Neural progenitor cell (in vitro differentiated cells): ENCODE data around the gene SAA4. TPM values are rescaled to one million over a fixed set of nuclear protein-coding genes. Genes with fewer than 3 reads are reported as not detected.

Experiments
- DNase-seq: peaks from one replicate; pipeline ENCODE4 v3.0.0-alpha.2; 2016; ENCODE audit warnings: low spot score
- H2AFZ ChIP-seq: fragments of 200-600 bp; sonication (generic); replicated peaks from 2 replicates; pipeline ENCODE4 v1.6.1; 2016; ENCODE audit warnings: antibody characterized with exemption
- H3F3A ChIP-seq: fragments of 200-600 bp; sonication (generic); 2 replicates; pipeline ENCODE4 v1.6.1; 2016; ENCODE audit warnings: antibody characterized with exemption, low read depth
- H3K27ac ChIP-seq: fragments of 200-600 bp; sonication (generic); 2 replicates; pipeline ENCODE4 v1.5.1; 2016; ENCODE audit warnings: mild to moderate bottlenecking
- H3K27me3 ChIP-seq: fragments of 200-600 bp; sonication (generic); 2 replicates; pipeline ENCODE4 v1.6.1; 2016; ENCODE audit warnings: mild to moderate bottlenecking, moderate library complexity
- H3K36me3 ChIP-seq: fragments of 200-600 bp; sonication (generic); 2 replicates; pipeline ENCODE4 v1.5.1; 2016
- H3K4me1 ChIP-seq: fragments of 200-600 bp; sonication (generic); 2 replicates; pipeline ENCODE4 v1.6.1; 2016; ENCODE audit warnings: mixed run types
- H3K4me2 ChIP-seq: fragments of 200-600 bp; sonication (generic); 2 replicates; pipeline ENCODE4 v1.6.1; 2016
- H3K4me3 ChIP-seq: fragments of 200-600 bp; sonication (generic); 2 replicates; pipeline ENCODE4 v1.5.1; 2016
- H3K79me2 ChIP-seq: fragments of 200-600 bp; sonication (generic); 2 replicates; pipeline ENCODE4 v1.6.1; 2016; ENCODE audit warnings: low read depth
- H3K9ac ChIP-seq: fragments of 200-600 bp; sonication (generic); 2 replicates; pipeline ENCODE4 v1.6.1; 2016
- H3K9me3 ChIP-seq: fragments of 200-600 bp; sonication (generic); 2 replicates; pipeline ENCODE4 v1.5.1; 2016; ENCODE audit warnings: low read depth
- H4K20me1 ChIP-seq: fragments of 200-600 bp; sonication (generic); 2 replicates; pipeline ENCODE4 v1.6.1; 2016; ENCODE audit warnings: low read depth
- H3K27ac Mint-ChIP-seq: 3 replicates; pipeline ENCODE4 v1.8.0; 2021; ENCODE audit warnings: mixed read lengths
- H3K27me3 Mint-ChIP-seq: 2 replicates; pipeline ENCODE4 v1.8.0; 2022; ENCODE audit warnings: low read depth, mild to moderate bottlenecking, inconsistent platforms, moderate library complexity, mixed read lengths; ENCODE audit not compliant: insufficient read depth
- H3K36me3 Mint-ChIP-seq: 3 replicates; pipeline ENCODE4 v1.8.0; 2021; ENCODE audit warnings: mixed read lengths
- H3K4me1 Mint-ChIP-seq: 3 replicates; pipeline ENCODE4 v1.8.0; 2021; ENCODE audit warnings: mixed read lengths
- H3K4me3 Mint-ChIP-seq: 3 replicates; pipeline ENCODE4 v1.8.0; 2021; ENCODE audit warnings: mild to moderate bottlenecking, moderate library complexity, mixed read lengths
- H3K9me3 Mint-ChIP-seq: 3 replicates; pipeline ENCODE4 v1.8.0; 2020; ENCODE audit warnings: mixed read lengths
- EZH2 ChIP-seq: fragments of 200-600 bp; sonication (generic); IDR thresholded peaks from 2 replicates; pipeline ENCODE4 v1.6.1; 2017; ENCODE audit warnings: antibody characterized with exemption, mild to moderate bottlenecking, moderate library complexity
- EZH2phosphoT487 ChIP-seq: fragments of 200-600 bp; sonication (generic); IDR thresholded peaks from 2 replicates; pipeline ENCODE4 v1.6.1; 2017; ENCODE audit warnings: antibody characterized with exemption
- total RNA-seq: library from RNA; depleted of rRNA; stranded (reverse); fragments of >200 nt; gene quantifications from 2 replicates; pipeline ENCODE4 v1.2.3, GENCODE V29; 2015; ENCODE audit warnings: low replicate concordance
- TF ChIP-seq, protein P1 (sequence below): fragments of 200-600 bp; sonication (generic); IDR thresholded peaks from 2 replicates; pipeline ENCODE4 v1.5.1; 2017; ENCODE audit warnings: antibody characterized with exemption, mild to moderate bottlenecking

SAA4 gene, protein sequence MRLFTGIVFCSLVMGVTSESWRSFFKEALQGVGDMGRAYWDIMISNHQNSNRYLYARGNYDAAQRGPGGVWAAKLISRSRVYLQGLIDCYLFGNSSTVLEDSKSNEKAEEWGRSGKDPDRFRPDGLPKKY
- not detected in 2 replicates for total RNA-seq

DNA sequence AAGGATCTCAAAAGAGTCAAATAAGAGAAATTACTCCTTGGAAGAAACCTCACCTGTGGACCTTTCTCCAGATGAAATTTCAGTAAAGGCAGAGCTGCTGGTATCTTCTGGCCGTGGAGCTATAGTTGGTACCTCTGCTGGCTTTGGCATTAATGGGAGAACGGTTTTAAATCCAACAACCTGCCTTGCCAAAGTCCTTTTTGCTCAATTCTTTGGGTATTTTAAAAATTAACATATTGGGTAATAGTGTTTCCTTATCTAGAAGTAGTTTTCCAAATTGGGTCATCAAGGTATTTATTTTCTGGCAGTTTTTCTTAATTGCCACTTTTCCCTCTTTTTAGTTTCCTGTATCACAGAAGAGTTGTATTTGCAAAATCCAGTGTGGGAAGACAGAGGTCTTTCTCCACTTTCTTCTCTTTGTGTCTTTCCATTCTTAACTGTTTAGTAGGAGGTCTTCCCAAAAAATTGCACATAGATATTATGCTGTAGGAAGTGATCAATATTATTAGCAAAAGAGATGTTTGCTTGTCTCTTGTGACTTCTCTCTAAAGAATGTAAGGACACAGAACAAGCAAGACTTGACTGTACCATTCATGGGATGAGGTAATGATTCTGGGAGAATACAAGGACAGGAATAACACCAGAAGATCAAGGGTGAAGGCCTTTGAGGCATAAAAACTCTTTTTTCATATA lies at the start of gene SAA4:
Gene SAA4, minus strand, starts transcription at position 139 of the 693 bp plus-strand sequence. CDS start 876 bp downstream, outside the sequence.
- no peak for DNase-seq
- H3K79me2 ChIP-seq: no peaks in the 10 kb centered on the region
- Mint-ChIP-seq H3K9me3 (no peaks in the 10 kb centered on the region), H3K4me3 (no peak within 1 kb of the TSS), H3K27ac (no peak within 1 kb of the TSS), H3K4me1 (no peaks in the 10 kb centered on the region), H3K27me3 (no peaks in the 10 kb centered on the region), H3K36me3 (no peaks in the 10 kb centered on the region)
- H3F3A ChIP-seq: no peaks in the 10 kb centered on the region
- no peaks in the 10 kb centered on the region for H4K20me1 ChIP-seq
- no peaks in the 10 kb centered on the region for H3K36me3 ChIP-seq
- H3K4me1 ChIP-seq: no peaks in the 10 kb centered on the region
- H3K9me3 ChIP-seq: no peaks in the 10 kb centered on the region
- no peak within 1 kb of the TSS for H3K9ac ChIP-seq
- peak within 1 kb of the TSS; percentile 26 for H2AFZ ChIP-seq
- no peak within 1 kb of the TSS for H3K27ac ChIP-seq
- no peak within 1 kb of the TSS for H3K4me2 ChIP-seq
- TF ChIP-seq EZH2phosphoT487: no peak
- TF ChIP-seq, protein P1, sequence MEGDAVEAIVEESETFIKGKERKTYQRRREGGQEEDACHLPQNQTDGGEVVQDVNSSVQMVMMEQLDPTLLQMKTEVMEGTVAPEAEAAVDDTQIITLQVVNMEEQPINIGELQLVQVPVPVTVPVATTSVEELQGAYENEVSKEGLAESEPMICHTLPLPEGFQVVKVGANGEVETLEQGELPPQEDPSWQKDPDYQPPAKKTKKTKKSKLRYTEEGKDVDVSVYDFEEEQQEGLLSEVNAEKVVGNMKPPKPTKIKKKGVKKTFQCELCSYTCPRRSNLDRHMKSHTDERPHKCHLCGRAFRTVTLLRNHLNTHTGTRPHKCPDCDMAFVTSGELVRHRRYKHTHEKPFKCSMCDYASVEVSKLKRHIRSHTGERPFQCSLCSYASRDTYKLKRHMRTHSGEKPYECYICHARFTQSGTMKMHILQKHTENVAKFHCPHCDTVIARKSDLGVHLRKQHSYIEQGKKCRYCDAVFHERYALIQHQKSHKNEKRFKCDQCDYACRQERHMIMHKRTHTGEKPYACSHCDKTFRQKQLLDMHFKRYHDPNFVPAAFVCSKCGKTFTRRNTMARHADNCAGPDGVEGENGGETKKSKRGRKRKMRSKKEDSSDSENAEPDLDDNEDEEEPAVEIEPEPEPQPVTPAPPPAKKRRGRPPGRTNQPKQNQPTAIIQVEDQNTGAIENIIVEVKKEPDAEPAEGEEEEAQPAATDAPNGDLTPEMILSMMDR: no peak
- TF ChIP-seq EZH2: no peak
- H3K4me3 ChIP-seq: no peak within 1 kb of the TSS
- peaks cover 18% of the 10 kb centered on the region for H3K27me3 ChIP-seq

DNA sequence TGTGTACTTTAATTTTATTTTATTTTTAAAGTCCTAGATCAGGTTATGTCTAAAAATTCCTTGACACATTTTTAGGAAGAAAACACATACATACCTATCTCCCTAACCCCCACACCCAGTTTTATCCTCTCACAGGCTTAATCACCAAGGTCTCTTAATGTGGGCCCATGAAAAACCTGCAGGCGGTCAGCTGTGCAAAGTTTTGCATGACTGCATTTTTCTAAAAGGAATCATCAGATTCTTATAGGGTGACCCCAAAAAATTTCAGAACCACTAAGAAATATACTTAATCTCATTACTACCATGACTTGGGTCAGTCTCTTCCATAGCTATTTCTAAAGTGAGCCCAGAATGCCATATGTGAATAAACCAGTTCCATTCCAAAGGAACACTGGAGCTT lies 49.2 kb upstream of the SAA4 start:
- H3K36me3 Mint-ChIP-seq: peaks cover 25% of the 10 kb centered on the region
- TF ChIP-seq EZH2phosphoT487 (no peak), EZH2 (no peak)
- TF ChIP-seq, protein P1: no peak
- H3K9me3 Mint-ChIP-seq: no peaks in the 10 kb centered on the region
- H3K27ac Mint-ChIP-seq: no peak overlapping the region
- DNase-seq: no peak
- H3K4me3 Mint-ChIP-seq: no peak overlapping the region
- H3K27ac ChIP-seq: no peak overlapping the region
- H2AFZ ChIP-seq: no peak overlapping the region
- H4K20me1 ChIP-seq: no peaks in the 10 kb centered on the region
- no peak overlapping the region for H3K9ac ChIP-seq
- no peaks in the 10 kb centered on the region for H3K27me3 ChIP-seq
- H3K27me3 Mint-ChIP-seq: no peaks in the 10 kb centered on the region
- no peak overlapping the region for H3K4me3 ChIP-seq
- no peaks in the 10 kb centered on the region for H3K9me3 ChIP-seq
- peaks cover 4% of the 10 kb centered on the region for H3K36me3 ChIP-seq
- H3F3A ChIP-seq: no peaks in the 10 kb centered on the region
- H3K79me2 ChIP-seq: no peaks in the 10 kb centered on the region
- H3K4me2 ChIP-seq: no peak overlapping the region
- H3K4me1 ChIP-seq: no peaks in the 10 kb centered on the region
- H3K4me1 Mint-ChIP-seq: peaks cover 4% of the 10 kb centered on the region

DNA sequence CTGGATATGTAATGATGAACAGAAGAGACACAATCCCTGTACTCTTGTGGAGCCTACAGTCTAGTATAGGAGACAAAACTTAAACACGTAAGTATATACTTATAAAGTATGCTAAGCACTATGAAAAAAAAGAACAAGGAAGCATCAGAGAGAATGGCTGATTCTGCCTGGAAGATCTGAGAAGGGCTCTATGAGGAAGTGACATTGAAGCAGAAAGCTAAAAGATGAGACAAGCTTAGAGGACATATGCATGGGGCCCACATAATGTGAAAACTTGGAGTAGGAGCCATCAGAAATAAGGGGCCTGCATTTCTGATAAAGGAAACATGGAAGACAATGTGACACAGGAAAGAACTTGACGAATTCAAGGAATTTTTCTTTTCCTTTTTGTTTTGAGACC lies 46.0 kb upstream of the SAA4 start:
- Histone ChIP-seq H3K27ac (no peak overlapping the region), H3K79me2 (no peaks in the 10 kb centered on the region), H4K20me1 (no peaks in the 10 kb centered on the region), H3K4me2 (no peak overlapping the region), H3K9me3 (no peaks in the 10 kb centered on the region), H3K27me3 (no peaks in the 10 kb centered on the region), H2AFZ (no peak overlapping the region), H3K36me3 (peaks cover under 1% of the 10 kb centered on the region), H3F3A (no peaks in the 10 kb centered on the region), H3K4me1 (no peaks in the 10 kb centered on the region), H3K9ac (no peak overlapping the region), H3K4me3 (no peak overlapping the region)
- Mint-ChIP-seq H3K4me1 (peaks cover 4% of the 10 kb centered on the region), H3K36me3 (peaks cover 23% of the 10 kb centered on the region), H3K4me3 (no peak overlapping the region), H3K27ac (no peak overlapping the region), H3K27me3 (no peaks in the 10 kb centered on the region), H3K9me3 (no peaks in the 10 kb centered on the region)
- DNase-seq: no peak
- TF ChIP-seq EZH2phosphoT487 (no peak), EZH2 (no peak)
- TF ChIP-seq, protein P1: no peak
